HEK293 (cell line): ENCODE measurements around the gene TMEM127.
A peak's percentile ranks its signal among the peaks of the same experiment; 100 is the strongest.

Source experiments
- BCL11B ChIP-seq: fragments of 450-650 bp; formaldehyde crosslinking; IDR thresholded peaks from 2 replicates; pipeline ENCODE4 v1.5.1; 2016; ENCODE audit warnings: low read depth, missing biosample characterization, missing genetic modification characterization
- GLIS2 ChIP-seq: fragments of 450-650 bp; formaldehyde crosslinking; IDR thresholded peaks from 2 replicates; pipeline ENCODE4 v1.5.1; 2016; ENCODE audit warnings: missing biosample characterization, missing genetic modification characterization
- HOXD13 ChIP-seq: sonication (generic); formaldehyde crosslinking; IDR thresholded peaks from 2 replicates; pipeline ENCODE4 v1.8.0; 2022; ENCODE audit warnings: missing genetic modification reagents, borderline replicate concordance
- KLF16 ChIP-seq: fragments of 450-650 bp; formaldehyde crosslinking; IDR thresholded peaks from 2 replicates; pipeline ENCODE4 v1.5.1; 2017; ENCODE audit warnings: missing biosample characterization, missing genetic modification characterization
- MEIS1 ChIP-seq: sonication (generic); formaldehyde crosslinking; IDR thresholded peaks from 2 replicates; pipeline ENCODE4 v1.8.1; 2022; ENCODE audit warnings: missing genetic modification reagents, mild to moderate bottlenecking, borderline replicate concordance
- MYNN ChIP-seq: fragments of 450-650 bp; formaldehyde crosslinking; IDR thresholded peaks from 2 replicates; pipeline ENCODE4 v1.5.1; 2016; ENCODE audit warnings: missing biosample characterization, missing genetic modification characterization, borderline replicate concordance
- OVOL3 ChIP-seq: fragments of 450-650 bp; formaldehyde crosslinking; IDR thresholded peaks from 2 replicates; pipeline ENCODE4 v1.5.1; 2016; ENCODE audit warnings: missing biosample characterization, missing genetic modification characterization
- SCRT1 ChIP-seq: fragments of 450-650 bp; formaldehyde crosslinking; IDR thresholded peaks from 2 replicates; pipeline ENCODE4 v1.5.1; 2016; ENCODE audit warnings: missing biosample characterization, missing genetic modification characterization, borderline replicate concordance
- ZBTB17 ChIP-seq: fragments of 450-650 bp; formaldehyde crosslinking; IDR thresholded peaks from 2 replicates; pipeline ENCODE4 v1.5.1; 2016; ENCODE audit warnings: missing biosample characterization, missing genetic modification characterization
- ZBTB48 ChIP-seq: fragments of 450-650 bp; formaldehyde crosslinking; IDR thresholded peaks from 2 replicates; pipeline ENCODE4 v1.5.1; 2016; ENCODE audit warnings: missing biosample characterization, missing genetic modification characterization
- ZNF239 ChIP-seq: fragments of 450-650 bp; formaldehyde crosslinking; IDR thresholded peaks from 2 replicates; pipeline ENCODE4 v1.5.1; 2016; ENCODE audit warnings: missing biosample characterization, missing genetic modification characterization
- ZNF274 ChIP-seq, 2 experiments: fragments of 200-500 bp in 1 of 2; fragments of 450-650 bp in 1 of 2; sonication (Bioruptor generic) in 1 of 2; formaldehyde crosslinking in 1 of 2; IDR thresholded peaks; 2 replicates each; pipeline versions ENCODE4 v1.5.1 to v1.6.1; 2014 to 2016; ENCODE audit warnings: borderline replicate concordance in 1 of 2, inconsistent platforms in 1 of 2, low read length in 1 of 2, missing biosample characterization in 1 of 2, missing genetic modification characterization in 1 of 2
- ZNF302 ChIP-seq: fragments of 450-650 bp; formaldehyde crosslinking; IDR thresholded peaks from 2 replicates; pipeline ENCODE4 v1.5.1; 2016; ENCODE audit warnings: missing biosample characterization, missing genetic modification characterization, low read depth
- ZNF37A ChIP-seq: fragments of 450-650 bp; IDR thresholded peaks from 2 replicates; pipeline ENCODE4 v1.5.1; 2018; ENCODE audit warnings: missing biosample characterization, missing genetic modification characterization
- ZNF404 ChIP-seq: fragments of 450-650 bp; formaldehyde crosslinking; IDR thresholded peaks from 2 replicates; pipeline ENCODE4 v1.5.1; 2017; ENCODE audit warnings: missing biosample characterization, missing genetic modification characterization
- ZNF416 ChIP-seq: fragments of 450-650 bp; formaldehyde crosslinking; IDR thresholded peaks from 2 replicates; pipeline ENCODE4 v1.5.1; 2016; ENCODE audit warnings: missing biosample characterization, missing genetic modification characterization
- ZNF549 ChIP-seq: fragments of 450-650 bp; IDR thresholded peaks from 2 replicates; pipeline ENCODE4 v1.5.1; 2018; ENCODE audit warnings: missing biosample characterization, missing genetic modification characterization, mild to moderate bottlenecking, inconsistent platforms, moderate library complexity
- ZNF555 ChIP-seq: fragments of 450-650 bp; formaldehyde crosslinking; conservative IDR thresholded peaks from 2 replicates; pipeline ENCODE4 v1.5.1; 2017; ENCODE audit warnings: missing biosample characterization, mild to moderate bottlenecking, missing genetic modification characterization, inconsistent platforms
- ZNF571 ChIP-seq: fragments of 450-650 bp; formaldehyde crosslinking; IDR thresholded peaks from 2 replicates; pipeline ENCODE4 v1.5.0; 2017; ENCODE audit warnings: missing biosample characterization, missing genetic modification characterization
- ZNF596 ChIP-seq: fragments of 450-650 bp; IDR thresholded peaks from 2 replicates; pipeline ENCODE4 v1.5.0; 2018; ENCODE audit warnings: missing biosample characterization, mild to moderate bottlenecking, missing genetic modification characterization, moderate library complexity
- ZNF600 ChIP-seq: fragments of 450-650 bp; formaldehyde crosslinking; IDR thresholded peaks from 2 replicates; pipeline ENCODE4 v1.5.1; 2016; ENCODE audit warnings: missing biosample characterization, missing genetic modification characterization
- ZNF654 ChIP-seq: fragments of 450-650 bp; formaldehyde crosslinking; IDR thresholded peaks from 2 replicates; pipeline ENCODE4 v1.5.1; 2016; ENCODE audit warnings: low read depth, missing biosample characterization, missing genetic modification characterization
- ZNF792 ChIP-seq: fragments of 450-650 bp; formaldehyde crosslinking; IDR thresholded peaks from 2 replicates; pipeline ENCODE4 v1.5.1; 2016; ENCODE audit warnings: missing biosample characterization, missing genetic modification characterization
- ZSCAN30 ChIP-seq: fragments of 450-650 bp; IDR thresholded peaks from 2 replicates; pipeline ENCODE4 v1.5.1; 2018; ENCODE audit warnings: missing biosample characterization, mild to moderate bottlenecking, missing genetic modification characterization, moderate library complexity
- TF ChIP-seq, protein P1 (sequence below): fragments of 450-650 bp; formaldehyde crosslinking; IDR thresholded peaks from 2 replicates; pipeline ENCODE4 v1.5.1; 2016; ENCODE audit warnings: missing biosample characterization, missing genetic modification characterization, low read depth
- TF ChIP-seq, protein P2 (sequence below): fragments of 450-650 bp; formaldehyde crosslinking; IDR thresholded peaks from 2 replicates; pipeline ENCODE4 v1.5.1; 2016; ENCODE audit warnings: missing biosample characterization, missing genetic modification characterization
- TF ChIP-seq, protein P3 (sequence below): fragments of 450-650 bp; formaldehyde crosslinking; IDR thresholded peaks from 2 replicates; pipeline ENCODE4 v1.5.1; 2016; ENCODE audit warnings: missing biosample characterization, missing genetic modification characterization
- TF ChIP-seq, protein P4 (sequence below): fragments of 450-650 bp; formaldehyde crosslinking; IDR thresholded peaks from 2 replicates; pipeline ENCODE4 v1.5.1; 2016; ENCODE audit warnings: missing biosample characterization, missing genetic modification characterization
- TF ChIP-seq, protein P5 (sequence below): fragments of 450-650 bp; formaldehyde crosslinking; IDR thresholded peaks from 2 replicates; pipeline ENCODE4 v1.5.1; 2016; ENCODE audit warnings: missing biosample characterization, missing genetic modification characterization

Gene TMEM127

DNA sequence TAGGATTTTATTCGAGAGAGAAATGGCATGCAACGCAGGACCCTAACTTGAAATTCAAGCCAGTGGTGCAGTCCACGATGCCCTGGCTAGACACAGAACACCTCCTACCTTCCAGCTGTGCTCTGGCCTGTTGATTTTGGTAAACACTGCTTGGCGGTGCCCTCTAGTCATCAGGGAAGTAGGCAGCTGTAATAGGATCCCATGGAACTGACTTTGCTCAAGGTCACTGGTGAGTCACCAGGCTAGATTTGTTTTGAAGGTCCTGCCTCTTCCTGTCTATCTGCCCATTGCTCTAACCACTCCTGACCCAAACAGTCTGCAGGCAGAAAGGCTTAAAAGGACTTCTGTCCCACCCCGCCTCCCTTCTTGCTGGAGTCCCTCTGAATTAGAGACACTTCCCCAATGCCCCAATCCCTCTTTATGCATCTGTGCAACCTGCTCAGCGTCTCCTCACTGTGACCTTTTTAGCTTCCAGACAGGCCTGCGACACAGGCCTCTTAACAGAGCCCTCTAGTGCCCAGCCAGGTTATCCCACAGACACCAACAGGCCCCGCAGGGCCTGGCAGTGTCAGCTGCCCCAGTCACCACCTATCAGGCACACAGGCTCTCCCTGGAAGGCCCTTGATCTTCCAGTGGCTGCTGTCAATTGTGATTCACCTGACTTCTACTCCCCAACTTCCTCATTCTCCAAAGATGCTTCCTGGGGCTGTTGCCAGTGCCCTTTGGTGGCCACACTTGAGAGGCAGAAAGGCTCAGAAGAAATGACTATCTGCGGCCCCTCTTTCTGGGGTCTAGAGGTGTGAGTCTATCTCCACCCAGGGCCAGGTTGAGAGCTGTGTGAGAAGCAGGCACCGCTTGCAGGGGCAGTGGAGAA lies 5.2 kb downstream of the TMEM127 start (continued):
- TF ChIP-seq, protein P1, sequence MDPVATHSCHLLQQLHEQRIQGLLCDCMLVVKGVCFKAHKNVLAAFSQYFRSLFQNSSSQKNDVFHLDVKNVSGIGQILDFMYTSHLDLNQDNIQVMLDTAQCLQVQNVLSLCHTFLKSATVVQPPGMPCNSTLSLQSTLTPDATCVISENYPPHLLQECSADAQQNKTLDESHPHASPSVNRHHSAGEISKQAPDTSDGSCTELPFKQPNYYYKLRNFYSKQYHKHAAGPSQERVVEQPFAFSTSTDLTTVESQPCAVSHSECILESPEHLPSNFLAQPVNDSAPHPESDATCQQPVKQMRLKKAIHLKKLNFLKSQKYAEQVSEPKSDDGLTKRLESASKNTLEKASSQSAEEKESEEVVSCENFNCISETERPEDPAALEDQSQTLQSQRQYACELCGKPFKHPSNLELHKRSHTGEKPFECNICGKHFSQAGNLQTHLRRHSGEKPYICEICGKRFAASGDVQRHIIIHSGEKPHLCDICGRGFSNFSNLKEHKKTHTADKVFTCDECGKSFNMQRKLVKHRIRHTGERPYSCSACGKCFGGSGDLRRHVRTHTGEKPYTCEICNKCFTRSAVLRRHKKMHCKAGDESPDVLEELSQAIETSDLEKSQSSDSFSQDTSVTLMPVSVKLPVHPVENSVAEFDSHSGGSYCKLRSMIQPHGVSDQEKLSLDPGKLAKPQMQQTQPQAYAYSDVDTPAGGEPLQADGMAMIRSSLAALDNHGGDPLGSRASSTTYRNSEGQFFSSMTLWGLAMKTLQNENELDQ (tag by site-specific recombination) = no peak
- no peak for TF ChIP-seq ZNF596 (tag by site-specific recombination)
- no peak for TF ChIP-seq MEIS1 (CRISPR knock-in tag)
- no peak for TF ChIP-seq ZNF654 (tag by site-specific recombination)
- no peak for TF ChIP-seq ZNF239 (tag by site-specific recombination)
- TF ChIP-seq GLIS2 (tag by site-specific recombination) = no peak
- no peak for TF ChIP-seq OVOL3 (tag by site-specific recombination)
- TF ChIP-seq ZBTB17 (tag by site-specific recombination) = peak; percentile 71
- no peak for TF ChIP-seq ZNF416
- no peak for TF ChIP-seq BCL11B
- TF ChIP-seq HOXD13 (CRISPR knock-in tag) = no peak
- no peak for TF ChIP-seq ZNF274 (IDR thresholded peaks at IDR 0.05; ENCODE audit: low read length)
- no peak for TF ChIP-seq ZNF274 (tag by site-specific recombination; IDR thresholded peaks at IDR 0.05; ENCODE audit: borderline replicate concordance)
- no peak for TF ChIP-seq ZNF302 (tag by site-specific recombination)
- TF ChIP-seq KLF16 (tag by site-specific recombination) = no peak
- TF ChIP-seq ZNF571 (tag by site-specific recombination) = no peak
- no peak for TF ChIP-seq ZSCAN30 (tag by site-specific recombination)
- no peak for TF ChIP-seq ZNF37A (tag by site-specific recombination)
- TF ChIP-seq ZNF792 = no peak
- peak; percentile 85 for TF ChIP-seq ZNF600
- no peak for TF ChIP-seq ZNF404 (tag by site-specific recombination)
- TF ChIP-seq, protein P2, sequence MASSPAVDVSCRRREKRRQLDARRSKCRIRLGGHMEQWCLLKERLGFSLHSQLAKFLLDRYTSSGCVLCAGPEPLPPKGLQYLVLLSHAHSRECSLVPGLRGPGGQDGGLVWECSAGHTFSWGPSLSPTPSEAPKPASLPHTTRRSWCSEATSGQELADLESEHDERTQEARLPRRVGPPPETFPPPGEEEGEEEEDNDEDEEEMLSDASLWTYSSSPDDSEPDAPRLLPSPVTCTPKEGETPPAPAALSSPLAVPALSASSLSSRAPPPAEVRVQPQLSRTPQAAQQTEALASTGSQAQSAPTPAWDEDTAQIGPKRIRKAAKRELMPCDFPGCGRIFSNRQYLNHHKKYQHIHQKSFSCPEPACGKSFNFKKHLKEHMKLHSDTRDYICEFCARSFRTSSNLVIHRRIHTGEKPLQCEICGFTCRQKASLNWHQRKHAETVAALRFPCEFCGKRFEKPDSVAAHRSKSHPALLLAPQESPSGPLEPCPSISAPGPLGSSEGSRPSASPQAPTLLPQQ = no peak
- peak; percentile 63 for TF ChIP-seq SCRT1 (tag by site-specific recombination)
- no peak for TF ChIP-seq ZNF549 (tag by site-specific recombination)
- no peak for TF ChIP-seq ZNF555 (tag by site-specific recombination)
- no peak for TF ChIP-seq MYNN
- TF ChIP-seq, protein P3, sequence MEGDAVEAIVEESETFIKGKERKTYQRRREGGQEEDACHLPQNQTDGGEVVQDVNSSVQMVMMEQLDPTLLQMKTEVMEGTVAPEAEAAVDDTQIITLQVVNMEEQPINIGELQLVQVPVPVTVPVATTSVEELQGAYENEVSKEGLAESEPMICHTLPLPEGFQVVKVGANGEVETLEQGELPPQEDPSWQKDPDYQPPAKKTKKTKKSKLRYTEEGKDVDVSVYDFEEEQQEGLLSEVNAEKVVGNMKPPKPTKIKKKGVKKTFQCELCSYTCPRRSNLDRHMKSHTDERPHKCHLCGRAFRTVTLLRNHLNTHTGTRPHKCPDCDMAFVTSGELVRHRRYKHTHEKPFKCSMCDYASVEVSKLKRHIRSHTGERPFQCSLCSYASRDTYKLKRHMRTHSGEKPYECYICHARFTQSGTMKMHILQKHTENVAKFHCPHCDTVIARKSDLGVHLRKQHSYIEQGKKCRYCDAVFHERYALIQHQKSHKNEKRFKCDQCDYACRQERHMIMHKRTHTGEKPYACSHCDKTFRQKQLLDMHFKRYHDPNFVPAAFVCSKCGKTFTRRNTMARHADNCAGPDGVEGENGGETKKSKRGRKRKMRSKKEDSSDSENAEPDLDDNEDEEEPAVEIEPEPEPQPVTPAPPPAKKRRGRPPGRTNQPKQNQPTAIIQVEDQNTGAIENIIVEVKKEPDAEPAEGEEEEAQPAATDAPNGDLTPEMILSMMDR = peak; percentile 72
- TF ChIP-seq, protein P4, sequence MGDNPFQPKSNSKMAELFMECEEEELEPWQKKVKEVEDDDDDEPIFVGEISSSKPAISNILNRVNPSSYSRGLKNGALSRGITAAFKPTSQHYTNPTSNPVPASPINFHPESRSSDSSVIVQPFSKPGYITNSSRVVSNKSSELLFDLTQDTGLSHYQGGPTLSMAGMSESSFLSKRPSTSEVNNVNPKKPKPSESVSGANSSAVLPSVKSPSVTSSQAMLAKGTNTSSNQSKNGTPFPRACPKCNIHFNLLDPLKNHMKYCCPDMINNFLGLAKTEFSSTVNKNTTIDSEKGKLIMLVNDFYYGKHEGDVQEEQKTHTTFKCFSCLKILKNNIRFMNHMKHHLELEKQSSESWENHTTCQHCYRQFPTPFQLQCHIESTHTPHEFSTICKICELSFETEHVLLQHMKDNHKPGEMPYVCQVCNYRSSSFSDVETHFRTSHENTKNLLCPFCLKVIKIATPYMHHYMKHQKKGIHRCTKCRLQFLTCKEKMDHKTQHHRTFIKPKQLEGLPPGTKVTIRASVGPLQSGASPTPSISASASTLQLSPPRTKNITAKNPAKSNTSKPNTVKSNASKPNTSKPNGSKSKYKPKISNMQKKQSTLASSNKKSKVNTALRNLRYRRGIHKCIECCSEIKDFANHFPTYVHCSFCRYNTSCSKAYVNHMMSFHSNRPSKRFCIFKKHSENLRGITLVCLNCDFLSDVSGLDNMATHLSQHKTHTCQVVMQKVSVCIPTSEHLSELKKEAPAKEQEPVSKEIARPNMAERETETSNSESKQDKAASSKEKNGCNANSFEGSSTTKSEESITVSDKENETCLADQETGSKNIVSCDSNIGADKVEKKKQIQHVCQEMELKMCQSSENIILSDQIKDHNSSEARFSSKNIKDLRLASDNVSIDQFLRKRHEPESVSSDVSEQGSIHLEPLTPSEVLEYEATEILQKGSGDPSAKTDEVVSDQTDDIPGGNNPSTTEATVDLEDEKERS (tag by site-specific recombination) = no peak
- TF ChIP-seq ZBTB48 (tag by site-specific recombination) = no peak
- TF ChIP-seq, protein P5, sequence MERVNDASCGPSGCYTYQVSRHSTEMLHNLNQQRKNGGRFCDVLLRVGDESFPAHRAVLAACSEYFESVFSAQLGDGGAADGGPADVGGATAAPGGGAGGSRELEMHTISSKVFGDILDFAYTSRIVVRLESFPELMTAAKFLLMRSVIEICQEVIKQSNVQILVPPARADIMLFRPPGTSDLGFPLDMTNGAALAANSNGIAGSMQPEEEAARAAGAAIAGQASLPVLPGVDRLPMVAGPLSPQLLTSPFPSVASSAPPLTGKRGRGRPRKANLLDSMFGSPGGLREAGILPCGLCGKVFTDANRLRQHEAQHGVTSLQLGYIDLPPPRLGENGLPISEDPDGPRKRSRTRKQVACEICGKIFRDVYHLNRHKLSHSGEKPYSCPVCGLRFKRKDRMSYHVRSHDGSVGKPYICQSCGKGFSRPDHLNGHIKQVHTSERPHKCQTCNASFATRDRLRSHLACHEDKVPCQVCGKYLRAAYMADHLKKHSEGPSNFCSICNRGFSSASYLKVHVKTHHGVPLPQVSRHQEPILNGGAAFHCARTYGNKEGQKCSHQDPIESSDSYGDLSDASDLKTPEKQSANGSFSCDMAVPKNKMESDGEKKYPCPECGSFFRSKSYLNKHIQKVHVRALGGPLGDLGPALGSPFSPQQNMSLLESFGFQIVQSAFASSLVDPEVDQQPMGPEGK (tag by site-specific recombination) = no peak
